Stimulated activated CD8-positive, alpha-beta memory T cell treated with anti-CD3 and anti-CD28 coated beads, Interleukin-2, amount 100 ng/mL, for 48 hours (primary cell): Measurements from ENCODE around the gene HMGCL.
"Not testable (repeated sequence)": the region's sequence is repeated elsewhere in the genome, so short reads cannot be mapped to it uniquely, and the experiment has no call there.

Experiments used
- DNase-seq, 2 donors: peaks; one replicate each; pipeline ENCODE4 v3.0.0-alpha.2; 2020; ENCODE audit warnings: low read depth in 2 of 2

HMGCL gene

DNA sequence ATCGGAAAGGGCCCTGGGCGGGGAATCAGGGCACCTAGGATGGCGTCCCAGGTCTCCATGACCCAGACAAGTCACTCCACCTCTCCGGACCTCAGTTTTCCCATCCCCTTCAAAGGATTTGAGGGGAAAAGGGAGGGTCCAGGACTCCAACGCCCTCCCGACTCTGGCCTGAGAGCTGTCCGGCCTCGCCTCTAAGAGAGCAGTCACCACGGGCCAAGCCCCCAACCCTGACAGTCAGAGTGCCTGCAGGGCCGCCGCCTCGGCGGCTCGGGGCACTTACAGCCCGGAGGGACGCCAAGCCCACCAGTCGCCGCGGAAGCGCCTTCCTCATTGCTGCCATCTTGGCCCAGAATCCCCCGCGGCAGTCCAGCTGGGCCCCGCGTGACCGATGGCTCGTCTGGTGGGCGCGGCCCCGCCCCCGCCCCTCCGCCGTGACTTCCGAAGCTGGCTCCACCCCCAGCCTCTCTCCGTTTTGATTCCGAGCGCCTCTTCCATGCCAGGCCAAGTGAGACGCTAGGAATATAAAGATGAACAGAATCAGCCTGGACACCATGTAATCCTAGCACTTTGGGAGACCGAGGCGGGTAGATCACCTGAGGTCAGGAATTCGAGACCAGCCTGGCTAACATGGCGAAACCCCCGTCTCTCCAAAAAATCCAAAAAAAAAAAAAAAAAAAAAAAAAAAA lies at the start of gene HMGCL:
HMGCL (minus strand) TSS at position 354 of the 686 bp plus-strand sequence; CDS start at position 340, 14 bp downstream.
- DNase-seq = peak; percentile 85

DNA sequence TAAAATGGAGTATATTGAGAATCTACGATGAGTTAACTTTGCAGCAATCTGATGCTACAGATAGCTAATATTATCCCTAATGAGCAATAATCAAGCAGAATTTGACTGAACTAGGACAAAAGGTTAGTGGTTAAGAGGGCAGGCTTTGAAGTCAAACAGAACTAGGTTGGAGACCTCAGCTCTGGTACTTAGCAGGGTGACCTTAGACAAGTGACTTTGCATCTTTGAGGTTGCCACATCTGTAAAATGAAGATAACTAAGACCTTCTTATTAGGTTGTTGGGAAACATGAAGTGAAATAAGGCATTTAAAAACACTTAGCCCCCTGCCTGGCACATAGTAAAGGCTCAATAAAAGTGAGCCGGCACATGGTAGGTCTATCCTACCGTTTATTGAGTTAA lies 47.2 kb upstream of the HMGCL start:
- DNase-seq = no peak

DNA sequence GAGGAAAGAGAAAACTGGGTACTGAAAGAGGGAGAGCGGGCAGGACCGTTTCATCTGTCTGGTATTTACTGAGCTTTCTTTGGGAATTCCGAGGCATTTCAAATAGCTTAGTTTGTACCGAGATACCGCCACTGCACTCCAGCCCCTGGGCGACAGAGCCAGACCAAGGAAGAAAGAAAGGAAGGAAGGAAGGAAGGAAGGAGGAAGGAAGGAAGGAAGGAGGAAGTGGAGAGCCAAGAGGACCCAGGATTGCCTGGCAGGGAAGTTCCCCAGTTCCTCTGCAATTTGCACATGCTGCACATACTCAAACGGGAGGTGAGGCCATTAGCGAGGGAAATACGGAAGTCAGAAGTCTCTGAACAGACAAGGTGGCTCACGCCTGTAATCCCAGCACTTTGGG lies 43.8 kb upstream of the HMGCL start:
- no peak for DNase-seq

DNA sequence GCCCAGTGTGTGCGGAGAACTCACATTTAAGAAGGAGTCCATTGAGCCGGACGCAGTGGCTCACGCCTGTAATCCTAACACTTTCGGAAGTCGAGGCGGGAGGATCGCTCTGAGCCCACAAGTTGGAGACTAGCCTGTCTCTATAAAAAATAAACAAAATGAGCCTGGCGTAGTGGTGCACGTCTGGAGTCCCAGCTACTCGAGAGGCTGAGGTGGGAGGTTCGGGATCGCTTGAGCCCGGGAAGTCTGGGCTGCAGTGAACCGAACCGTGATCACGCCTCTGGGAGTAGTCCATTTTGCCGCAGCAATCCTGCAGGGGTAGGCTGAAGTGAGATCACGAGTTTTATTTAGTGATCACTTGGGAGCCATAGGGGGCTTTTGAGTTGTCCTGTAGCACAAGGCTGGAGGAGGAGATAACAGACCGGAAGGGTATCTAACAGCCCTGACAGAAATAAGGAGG lies 43.4 kb upstream of the HMGCL start:
- no peak for DNase-seq

DNA sequence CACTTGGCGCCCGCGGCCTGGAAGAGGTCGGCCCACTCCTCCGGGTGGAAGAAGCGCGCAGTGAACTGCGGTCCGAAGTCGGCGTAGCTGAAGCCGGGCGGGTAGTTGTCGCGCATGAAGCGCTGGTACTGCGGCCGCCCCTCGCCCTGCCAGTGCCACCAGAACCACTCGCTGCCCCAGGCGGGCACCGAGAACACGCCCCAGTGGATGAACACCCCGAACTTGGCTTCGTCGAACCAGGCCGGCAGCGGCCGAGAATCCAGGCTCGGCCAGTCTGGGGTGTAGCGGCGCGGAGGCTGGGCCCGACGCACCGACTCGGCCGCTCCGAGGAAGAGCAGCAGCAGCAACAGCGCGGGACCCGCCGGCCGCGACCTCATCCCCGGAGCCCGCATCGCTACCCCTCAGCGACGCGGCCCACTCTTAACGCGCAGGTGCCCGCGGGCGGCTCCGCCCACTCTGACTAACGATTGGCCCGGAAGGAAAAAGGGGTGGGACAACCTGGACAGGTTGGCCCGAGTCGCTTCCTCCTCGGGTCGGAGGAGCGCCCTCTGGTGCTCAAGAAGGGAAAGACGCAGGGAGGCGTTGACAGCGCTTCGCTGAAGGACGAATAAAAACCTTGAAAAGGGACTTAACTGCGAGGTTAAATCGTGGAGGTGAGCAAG lies 42.8 kb upstream of the HMGCL start, which contains the start of gene FUCA1:
FUCA1 (minus strand) TSS at position 396 of the 662 bp plus-strand sequence; CDS start at position 392, 4 bp downstream.
- DNase-seq = peak; percentile 87 to 91

DNA sequence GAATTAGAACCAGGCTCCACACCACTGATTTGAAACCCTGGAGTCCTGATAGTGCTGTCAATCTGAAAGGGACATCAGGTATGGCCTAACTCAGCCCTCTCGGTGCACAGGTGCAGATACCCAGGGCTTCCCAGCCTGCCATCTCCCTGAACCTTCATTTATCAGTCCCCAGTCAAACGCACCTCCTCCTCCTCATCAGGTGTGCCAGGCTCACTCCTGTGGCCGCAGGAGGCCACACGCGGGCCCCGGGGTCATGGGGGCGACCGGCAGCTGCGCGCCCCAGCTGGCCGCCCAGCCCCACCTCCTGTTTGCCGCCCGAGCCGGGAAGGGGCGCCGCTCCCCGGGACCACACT lies 42.3 kb upstream of the HMGCL start:
- DNase-seq = no peak

DNA sequence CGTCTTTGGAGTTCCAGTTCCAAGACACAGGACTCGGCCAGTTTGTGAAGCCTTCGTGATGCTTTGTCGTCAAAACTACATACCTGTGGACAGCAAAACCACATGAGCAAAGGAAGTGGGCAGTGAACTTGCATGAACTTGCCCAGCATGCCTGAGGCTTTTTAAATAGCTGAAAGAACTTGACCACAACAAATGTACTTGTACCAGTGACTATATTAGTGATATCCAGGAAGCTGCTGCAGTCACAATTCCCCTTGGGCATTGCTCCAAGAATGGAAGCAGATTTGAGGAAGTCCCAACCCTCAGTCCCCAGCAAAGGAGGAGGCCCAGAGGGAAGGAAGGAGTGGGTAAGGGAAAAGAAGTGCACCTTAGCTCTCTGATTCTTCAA lies 40.3 kb upstream of the HMGCL start:
- DNase-seq = no peak

DNA sequence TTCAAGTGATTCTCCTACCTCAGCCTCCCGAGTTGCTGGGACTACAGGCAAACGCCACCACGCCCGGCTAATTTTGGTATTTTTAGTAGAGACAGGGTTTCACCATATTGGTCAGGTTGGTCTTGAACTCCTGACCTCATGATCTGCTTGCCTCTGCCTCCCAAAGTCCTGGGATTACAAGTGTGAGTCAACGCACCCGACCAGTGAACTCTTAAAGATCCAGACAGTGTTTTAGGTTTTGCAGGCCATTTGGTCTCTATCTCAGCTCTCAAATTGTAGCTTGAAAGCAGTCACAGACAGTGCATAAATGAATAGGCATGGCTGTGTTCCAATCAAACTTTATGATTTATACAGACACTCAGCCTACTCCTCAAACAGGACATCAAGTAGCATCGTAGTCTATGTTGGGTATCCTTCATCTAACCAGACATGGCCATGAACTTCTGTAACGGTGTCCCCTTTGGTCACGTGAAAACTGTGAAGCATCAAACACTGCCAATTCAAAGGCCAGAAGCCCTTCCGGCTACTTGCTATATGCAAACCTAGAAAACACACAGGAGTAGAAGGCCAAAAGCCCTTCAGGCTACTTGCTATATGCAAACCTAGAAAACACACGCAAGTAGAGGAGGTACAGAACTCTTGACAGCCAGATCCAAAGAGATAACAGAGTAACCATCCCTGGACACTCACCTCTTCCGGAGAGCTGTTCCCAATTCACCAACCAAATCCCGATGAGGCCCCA lies 39.7 kb upstream of the HMGCL start:
- DNase-seq = no peak

DNA sequence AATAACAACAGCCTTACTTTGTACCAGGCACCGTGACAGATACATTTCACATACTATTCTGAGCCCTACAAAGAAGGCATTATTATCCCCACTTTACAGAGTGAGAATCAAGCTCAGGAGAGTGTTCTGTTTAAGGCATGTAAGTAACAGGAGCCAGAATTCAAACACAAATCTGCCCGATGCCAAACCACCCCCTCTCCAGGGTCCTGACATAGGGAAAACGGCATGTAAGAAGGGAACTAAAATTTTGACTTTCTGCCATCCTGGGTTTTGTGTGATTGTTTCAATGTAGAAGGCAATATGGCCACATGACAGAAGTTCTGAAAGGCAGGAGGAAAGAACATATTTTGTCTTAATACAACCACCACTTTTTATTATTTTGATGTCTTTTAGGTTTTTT lies 37.4 kb upstream of the HMGCL start:
- DNase-seq = no peak

DNA sequence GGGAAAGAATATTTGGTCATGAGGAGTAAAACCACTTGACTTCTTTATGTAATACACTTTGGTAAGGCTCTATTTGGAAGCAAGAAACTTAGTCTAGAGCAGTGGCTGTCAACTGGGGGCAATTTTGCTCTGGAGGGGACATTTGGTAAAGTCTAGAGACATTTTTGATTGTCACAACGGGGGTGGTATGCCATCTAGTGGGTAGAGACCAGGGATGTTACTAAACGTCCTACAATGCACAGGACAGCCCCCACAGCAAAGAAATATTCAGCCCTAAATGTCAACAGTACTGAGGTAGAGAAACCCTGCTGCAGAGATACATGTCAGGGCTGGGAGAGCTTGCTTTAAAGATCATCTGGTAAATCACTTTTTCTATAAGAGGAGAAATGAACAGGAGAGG lies 29.3 kb upstream of the HMGCL start:
- no peak for DNase-seq

DNA sequence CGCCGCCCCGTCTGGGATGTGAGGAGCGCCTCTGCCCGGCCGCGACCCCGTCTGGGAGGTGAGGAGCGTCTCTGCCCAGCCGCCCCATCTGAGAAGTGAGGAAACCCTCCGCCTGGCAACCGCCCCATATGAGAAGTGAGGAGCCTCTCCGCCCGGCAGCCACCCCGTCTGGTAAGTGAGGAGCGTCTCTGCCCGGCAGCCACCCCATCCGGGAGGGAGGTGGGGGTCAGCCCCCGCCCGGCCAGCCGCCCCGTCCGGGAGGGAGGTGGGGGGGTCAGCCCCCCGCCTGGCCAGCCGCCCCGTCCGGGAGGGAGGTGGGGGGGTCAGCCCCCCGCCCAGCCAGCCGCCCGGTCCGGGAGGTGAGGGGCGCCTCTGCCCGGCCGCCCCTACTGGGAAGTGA lies 27.9 kb upstream of the HMGCL start:
- DNase-seq = not testable (repeated sequence)

DNA sequence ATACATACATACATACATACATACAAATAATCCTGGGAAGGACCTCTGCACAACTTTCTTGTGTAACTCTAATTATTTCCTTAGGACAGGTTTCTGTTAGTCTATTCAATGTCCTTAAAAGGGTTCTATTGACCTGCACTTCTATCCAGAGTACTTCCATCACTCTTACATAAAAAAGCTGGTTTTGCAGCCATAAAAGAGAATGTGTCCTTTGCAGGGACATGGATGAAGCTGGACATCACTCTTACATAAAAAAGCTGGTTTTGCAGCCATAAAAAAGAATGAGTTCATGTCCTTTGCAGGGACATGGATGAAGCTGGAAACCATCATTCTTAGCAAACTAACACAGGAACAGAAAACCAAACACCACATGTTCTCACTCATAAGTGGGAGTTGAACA lies 26.2 kb upstream of the HMGCL start:
- not testable (repeated sequence) for DNase-seq

DNA sequence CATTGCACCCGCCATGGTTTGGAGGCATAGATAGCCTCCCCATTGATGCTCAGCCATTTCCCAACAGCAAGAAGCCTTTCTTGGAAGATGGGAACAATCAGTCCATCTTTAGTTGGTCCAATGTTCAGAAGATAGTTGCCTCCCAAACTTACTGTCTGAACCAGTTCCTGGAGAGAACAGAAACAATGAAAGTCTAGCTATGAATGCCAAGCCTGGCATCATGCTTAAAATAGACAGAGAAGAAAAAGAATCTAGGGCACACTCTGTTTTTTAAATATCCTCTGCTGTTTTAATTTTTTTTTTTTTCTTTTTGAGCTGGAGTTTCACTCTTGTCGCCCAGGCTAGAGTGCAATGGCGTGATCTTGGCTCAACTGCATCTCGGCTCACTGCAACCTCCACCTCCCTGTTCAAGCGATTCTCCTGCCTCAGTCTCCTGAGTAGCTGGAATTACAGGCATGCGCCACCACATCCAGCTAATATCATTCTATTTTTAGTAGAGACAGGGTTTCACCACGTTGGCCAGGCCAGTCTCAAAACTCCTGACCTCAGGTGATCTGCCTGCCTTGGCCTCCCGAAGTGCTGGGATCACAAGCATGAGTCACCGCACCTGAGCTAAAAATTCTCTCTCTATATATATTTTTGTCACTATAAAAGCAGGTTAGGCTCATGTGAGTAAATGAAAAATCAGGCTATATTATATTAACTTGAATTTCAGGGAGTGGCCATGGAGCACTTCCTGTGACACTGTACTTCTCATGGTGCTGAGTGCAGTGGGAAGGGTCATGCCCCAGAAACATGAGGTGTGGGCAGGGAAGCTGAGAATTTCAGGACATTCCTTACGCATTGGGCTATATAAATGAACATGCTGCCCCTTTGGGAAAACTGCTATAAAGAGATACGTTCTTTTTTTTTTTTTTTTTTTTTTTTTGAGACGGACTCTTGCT lies 23.7 kb upstream of the HMGCL start:
- DNase-seq = no peak

DNA sequence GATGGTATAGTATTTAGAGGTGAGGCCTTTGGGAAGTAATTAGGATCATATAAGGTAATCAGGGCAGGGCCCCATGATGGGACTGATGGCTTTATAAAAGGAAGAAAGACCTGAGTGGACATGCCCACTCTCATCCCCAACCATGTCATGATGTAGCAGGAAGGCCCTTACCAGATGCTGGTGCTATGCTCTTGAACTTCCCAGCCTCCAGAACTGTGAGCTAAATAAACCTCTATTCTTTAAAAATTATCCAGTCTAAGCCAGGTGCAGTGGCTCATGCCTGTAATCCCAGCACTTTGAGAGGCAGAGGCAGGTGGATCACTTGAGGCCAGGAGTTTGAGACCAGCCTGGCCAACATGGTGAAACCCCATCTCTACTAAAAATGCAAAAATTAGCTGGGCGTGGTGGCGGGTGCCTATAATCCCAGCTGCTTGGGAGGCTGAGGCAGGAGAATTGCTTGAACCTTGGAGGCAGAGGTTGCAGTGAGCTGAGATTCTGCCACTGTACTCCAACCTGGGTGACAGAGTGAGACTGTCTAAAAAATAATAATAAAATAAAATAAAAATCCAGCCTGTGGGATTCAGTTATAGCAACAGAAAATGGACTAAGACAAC lies 22.4 kb upstream of the HMGCL start:
- DNase-seq = not testable (repeated sequence)

DNA sequence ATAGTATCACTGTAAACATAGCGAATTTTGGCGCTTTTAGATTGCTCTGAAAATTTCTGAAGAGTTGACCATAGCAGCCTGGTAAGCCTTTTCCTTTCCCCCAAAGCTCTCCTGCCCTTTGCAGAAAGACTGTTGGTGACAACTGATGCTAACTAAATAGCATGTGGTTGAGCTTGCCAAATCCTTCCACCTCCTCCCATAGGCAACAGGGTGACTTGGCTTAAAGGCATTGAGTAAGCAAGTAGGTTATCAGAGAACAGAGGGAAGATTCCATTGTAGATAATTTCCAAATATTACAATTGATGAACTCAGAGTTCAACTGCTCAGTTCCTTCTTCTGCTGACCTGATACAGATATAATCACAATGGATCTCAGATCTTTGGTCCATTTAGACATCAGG lies 19.9 kb upstream of the HMGCL start:
- DNase-seq = no peak

DNA sequence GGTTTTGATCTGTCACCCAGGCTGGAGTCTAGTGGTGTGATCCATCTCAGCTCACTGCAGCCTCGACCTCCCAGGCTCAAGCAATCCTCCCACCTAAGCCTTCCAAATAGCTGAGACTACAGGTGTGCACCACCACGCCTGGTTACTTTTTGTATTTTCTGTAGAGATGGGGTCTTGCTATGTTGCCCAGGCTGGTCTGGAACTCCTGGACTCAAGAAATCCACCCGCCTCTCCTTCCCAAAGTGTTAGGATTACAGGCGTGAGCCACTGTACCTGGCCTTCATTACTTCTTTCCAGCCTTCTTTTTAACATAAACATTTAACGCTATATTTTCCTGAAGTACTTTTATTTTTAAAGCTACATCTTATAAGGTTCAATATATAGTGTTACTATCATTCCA lies 18.4 kb upstream of the HMGCL start:
- DNase-seq = no peak

DNA sequence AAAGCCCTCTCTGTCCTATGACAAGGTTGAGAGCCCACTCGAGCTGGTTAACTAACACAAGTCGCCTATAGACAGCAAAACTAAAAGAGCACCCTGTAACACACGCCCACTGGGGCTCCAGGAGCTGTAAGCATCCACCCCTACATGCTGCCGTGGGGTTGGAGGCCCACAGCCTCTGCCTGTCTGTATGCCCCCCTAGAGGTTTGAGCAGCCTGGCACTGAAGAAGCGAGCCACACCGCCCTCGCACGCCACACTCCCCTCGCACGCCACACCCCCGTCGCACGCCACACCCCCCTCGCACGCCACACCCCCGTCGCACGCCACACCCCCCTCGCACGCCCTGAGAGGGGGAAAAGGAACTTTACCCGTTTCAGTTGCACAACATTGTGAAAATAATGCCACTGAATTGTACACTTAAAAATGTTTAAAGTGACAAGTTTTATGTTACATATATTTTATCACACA lies 13.2 kb upstream of the HMGCL start:
- DNase-seq = peak; percentile 58 to 61

DNA sequence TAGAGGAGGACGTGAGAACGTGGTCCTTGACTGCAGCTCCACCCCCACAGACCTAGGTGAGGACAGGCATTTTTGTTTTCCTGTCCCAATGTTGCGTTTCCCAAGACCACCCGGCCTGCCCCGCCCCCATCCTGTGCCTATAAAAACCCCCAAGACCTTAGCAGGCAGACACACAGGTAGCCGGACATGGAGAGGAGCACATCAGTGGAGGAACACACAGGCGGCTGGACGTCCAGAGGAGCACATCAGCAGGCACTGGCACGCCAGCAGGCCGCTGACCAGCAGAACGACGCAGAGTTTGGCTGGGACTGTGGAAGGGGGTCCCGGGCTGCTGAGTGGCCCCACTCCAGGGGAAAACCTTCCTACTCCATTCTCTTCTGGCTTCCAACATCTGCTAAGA lies 12.7 kb upstream of the HMGCL start:
- no peak for DNase-seq

DNA sequence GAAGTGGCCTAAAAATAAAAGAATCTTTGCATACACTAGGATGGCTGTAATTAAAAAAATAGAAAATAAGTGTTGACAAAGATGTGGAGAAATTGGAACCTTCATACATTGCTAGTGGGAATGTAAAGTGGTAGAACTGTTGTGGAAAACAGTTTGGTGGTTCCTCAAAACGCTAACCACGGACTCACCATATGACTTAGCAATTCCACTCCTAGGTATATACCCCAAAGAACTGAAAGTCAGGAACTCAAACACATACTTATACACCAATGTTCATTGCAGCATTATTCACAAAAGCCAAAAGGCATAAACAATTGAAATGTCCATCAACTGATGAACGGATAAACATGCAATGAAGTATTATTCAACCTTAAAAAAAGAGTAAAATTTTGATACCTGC lies 10.8 kb upstream of the HMGCL start:
- no peak for DNase-seq

DNA sequence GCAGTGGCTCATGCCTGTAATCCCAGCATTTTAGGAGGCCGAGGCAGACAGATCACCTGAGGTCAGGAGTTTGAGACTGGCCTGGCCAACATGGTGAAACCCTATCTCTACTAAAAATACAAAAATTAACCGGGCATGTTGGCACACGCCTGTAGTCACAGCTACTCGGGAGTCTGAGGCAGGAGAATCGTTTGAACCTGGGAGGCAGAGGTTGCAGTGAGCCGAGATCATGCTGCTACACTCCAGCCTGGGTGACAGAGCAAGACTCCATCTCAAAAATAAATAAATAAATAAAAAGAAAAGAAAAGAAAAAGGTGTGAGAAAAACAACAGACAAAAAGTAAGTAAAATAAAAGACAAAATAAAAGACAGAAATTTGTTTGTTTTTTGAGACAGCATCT lies 8.9 kb upstream of the HMGCL start:
- not testable (repeated sequence) for DNase-seq

DNA sequence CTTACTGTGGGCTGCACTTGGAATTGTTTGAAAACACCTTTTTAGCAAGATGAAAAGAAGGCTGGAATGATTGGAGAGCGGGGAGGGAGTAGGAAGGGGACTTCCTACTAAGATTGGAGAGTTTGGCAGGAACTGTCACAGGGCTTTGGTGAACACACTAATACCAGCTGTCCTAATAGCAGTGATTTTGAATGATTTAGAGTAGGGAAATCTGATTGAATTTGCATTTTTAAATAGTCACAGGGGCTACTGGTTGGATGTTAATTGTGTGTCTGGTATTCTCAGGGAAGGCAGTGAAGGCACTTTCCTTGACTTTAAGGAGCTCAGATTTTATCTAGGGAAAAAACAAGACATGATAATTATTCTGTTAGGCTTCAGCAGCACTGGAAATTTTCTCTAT lies 2.5 kb upstream of the HMGCL start:
- no peak for DNase-seq
